HG03565 (cell line): ENCODE measurements around the gene TNNT1.
"Not testable (repeated sequence)": the region's sequence is repeated elsewhere in the genome, so short reads cannot be mapped to it uniquely, and the experiment has no call there.

ENCODE experiments used
- ATAC-seq: cut with Tn5 transposase; IDR thresholded peaks from one replicate; pipeline ENCODE4 v1.9.1; 2021; ENCODE audit warnings: mild to moderate bottlenecking, moderate library complexity; ENCODE audit not compliant: unreplicated experiment

Gene TNNT1

GRCh38 chr19:55171440-55171839, 22.4 kb upstream of the TNNT1 start:
- ATAC-seq, result no peak

- no peak for ATAC-seq
These were observed 20.1 kb upstream of the TNNT1 start for GRCh38 chr19:55169136-55169535.

- ATAC-seq, result peak; percentile 43
These were observed 17.7 kb upstream of the TNNT1 start, which contains the start of gene DNAAF3 for GRCh38 chr19:55166530-55167268. DNAAF3 (minus strand) TSS chr19:55166613; CDS start chr19:55166413, 200 bp downstream.

- ATAC-seq, result no peak
These were observed 17.0 kb upstream of the TNNT1 start for GRCh38 chr19:55165952-55166529.

- no peak for ATAC-seq
These were observed 12.7 kb upstream of the TNNT1 start for GRCh38 chr19:55161571-55162322.

GRCh38 chr19:55160986-55161365, 12.0 kb upstream of the TNNT1 start:
- ATAC-seq, result no peak

GRCh38 chr19:55160128-55160985, 11.4 kb upstream of the TNNT1 start:
- ATAC-seq, result no peak

- ATAC-seq, result no peak
These were observed 10.1 kb upstream of the TNNT1 start for GRCh38 chr19:55158848-55159749.

- no peak for ATAC-seq
These were observed 9.4 kb upstream of the TNNT1 start for GRCh38 chr19:55158423-55158822.

- ATAC-seq, result no peak
These were observed 8.3 kb upstream of the TNNT1 start, which contains the start of gene TNNI3 for GRCh38 chr19:55157064-55157908. TNNI3 (minus strand) TSS chr19:55157732; CDS start chr19:55157589, 143 bp downstream.

- ATAC-seq, result no peak
These were observed 7.4 kb upstream of the TNNT1 start for GRCh38 chr19:55156202-55157063.

- not testable (repeated sequence) for ATAC-seq
These were observed 6.8 kb upstream of the TNNT1 start for GRCh38 chr19:55155784-55156183.

GRCh38 chr19:55153652-55154264, 4.8 kb upstream of the TNNT1 start:
- no peak for ATAC-seq

GRCh38 chr19:55152017-55152416, 3.0 kb upstream of the TNNT1 start:
- no peak for ATAC-seq

- ATAC-seq, result no peak
These were observed 1.3 kb downstream of the TNNT1 start for GRCh38 chr19:55147545-55148251.

- ATAC-seq, result no peak
These were observed 2.2 kb downstream of the TNNT1 start for GRCh38 chr19:55146705-55147273.
